Measurements from ENCODE around the gene THBS2.

DNA sequence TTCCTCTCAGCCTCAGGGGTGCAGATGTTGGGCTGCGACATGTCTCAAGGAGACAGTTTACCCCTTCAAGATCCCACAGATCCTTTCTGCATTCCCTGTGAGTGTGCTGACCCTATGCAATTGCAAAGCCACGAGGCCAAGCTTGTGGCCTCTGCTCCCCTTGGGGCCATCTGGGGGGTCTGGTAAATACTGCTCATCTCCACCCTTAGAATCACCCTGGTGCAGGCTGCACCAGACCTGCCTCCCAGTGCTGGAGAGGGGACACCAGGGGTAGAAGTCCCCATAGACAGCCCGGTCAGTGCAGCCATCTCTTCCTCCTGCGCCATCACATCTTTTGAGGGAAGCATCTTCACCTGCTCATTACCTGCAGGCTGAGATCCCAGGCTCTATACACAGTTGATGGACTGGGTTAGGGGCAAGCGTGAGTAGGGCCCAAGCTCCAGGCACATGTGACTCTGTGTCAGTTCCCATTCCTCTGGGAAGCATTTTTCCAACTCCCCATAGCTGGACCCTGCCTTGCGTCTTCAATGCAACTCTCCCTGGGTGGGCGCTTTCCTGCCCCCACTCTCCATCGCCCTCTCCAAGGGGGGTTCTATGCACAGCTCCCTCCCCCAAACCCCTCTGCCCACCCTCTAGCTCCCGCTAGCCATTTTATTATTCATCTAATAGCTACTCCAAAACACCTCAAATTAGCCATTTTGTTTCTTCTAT lies 53.9 kb downstream of the THBS2 start:
- TF ChIP-seq, protein P1, sequence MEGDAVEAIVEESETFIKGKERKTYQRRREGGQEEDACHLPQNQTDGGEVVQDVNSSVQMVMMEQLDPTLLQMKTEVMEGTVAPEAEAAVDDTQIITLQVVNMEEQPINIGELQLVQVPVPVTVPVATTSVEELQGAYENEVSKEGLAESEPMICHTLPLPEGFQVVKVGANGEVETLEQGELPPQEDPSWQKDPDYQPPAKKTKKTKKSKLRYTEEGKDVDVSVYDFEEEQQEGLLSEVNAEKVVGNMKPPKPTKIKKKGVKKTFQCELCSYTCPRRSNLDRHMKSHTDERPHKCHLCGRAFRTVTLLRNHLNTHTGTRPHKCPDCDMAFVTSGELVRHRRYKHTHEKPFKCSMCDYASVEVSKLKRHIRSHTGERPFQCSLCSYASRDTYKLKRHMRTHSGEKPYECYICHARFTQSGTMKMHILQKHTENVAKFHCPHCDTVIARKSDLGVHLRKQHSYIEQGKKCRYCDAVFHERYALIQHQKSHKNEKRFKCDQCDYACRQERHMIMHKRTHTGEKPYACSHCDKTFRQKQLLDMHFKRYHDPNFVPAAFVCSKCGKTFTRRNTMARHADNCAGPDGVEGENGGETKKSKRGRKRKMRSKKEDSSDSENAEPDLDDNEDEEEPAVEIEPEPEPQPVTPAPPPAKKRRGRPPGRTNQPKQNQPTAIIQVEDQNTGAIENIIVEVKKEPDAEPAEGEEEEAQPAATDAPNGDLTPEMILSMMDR (conservative IDR thresholded peaks at IDR 0.05; ENCODE audit: low read length) = no peak
- TF ChIP-seq EZH2phosphoT487 (IDR thresholded peaks at IDR 0.05; ENCODE audit: borderline replicate concordance, low read depth, low read length) = no peak

Data from OCI-LY7 (cell line).